Stimulated activated naive B cell treated with anti-CD40 and anti-IgM and Interleukin-4, amounts not matched to agents 10 μg/mL and 1 μg/mL and 100 μg/mL, for 72 hours (primary cell): ENCODE data around the gene AFG3L2.

ENCODE experiments used
- ATAC-seq, 2 donors: fragments of 150-1000 bp; cut with Tn5 transposase; replicated peaks; 2 replicates each; pipeline ENCODE4 v1.10.0; 2021; ENCODE audit warnings: moderate library complexity in 1 of 2
- DNase-seq: peaks from one replicate; pipeline ENCODE4 v3.0.0; 2021
- H3K27ac Mint-ChIP-seq: one replicate; pipeline ENCODE4 v1.8.0; 2022; ENCODE audit warnings: mild to moderate bottlenecking, mixed read lengths
- H3K27me3 Mint-ChIP-seq, 2 donors: one replicate each; pipeline ENCODE4 v1.8.0; 2022; ENCODE audit warnings: mixed read lengths in 2 of 2
- H3K36me3 Mint-ChIP-seq, 2 donors: one replicate each; pipeline ENCODE4 v1.8.0; 2022; ENCODE audit warnings: mixed read lengths in 2 of 2, mild to moderate bottlenecking in 1 of 2
- H3K4me1 Mint-ChIP-seq, 2 donors: one replicate each; pipeline ENCODE4 v1.8.0; 2022; ENCODE audit warnings: mixed read lengths in 2 of 2, mild to moderate bottlenecking in 1 of 2
- H3K4me3 Mint-ChIP-seq, 2 donors: one replicate each; pipeline ENCODE4 v1.8.0; 2022; ENCODE audit warnings: mild to moderate bottlenecking in 2 of 2, mixed read lengths in 2 of 2, moderate library complexity in 1 of 2
- H3K9me3 Mint-ChIP-seq, 2 donors: one replicate each; pipeline ENCODE4 v1.8.0; 2022; ENCODE audit warnings: mixed read lengths in 2 of 2, mild to moderate bottlenecking in 1 of 2

Gene AFG3L2

DNA sequence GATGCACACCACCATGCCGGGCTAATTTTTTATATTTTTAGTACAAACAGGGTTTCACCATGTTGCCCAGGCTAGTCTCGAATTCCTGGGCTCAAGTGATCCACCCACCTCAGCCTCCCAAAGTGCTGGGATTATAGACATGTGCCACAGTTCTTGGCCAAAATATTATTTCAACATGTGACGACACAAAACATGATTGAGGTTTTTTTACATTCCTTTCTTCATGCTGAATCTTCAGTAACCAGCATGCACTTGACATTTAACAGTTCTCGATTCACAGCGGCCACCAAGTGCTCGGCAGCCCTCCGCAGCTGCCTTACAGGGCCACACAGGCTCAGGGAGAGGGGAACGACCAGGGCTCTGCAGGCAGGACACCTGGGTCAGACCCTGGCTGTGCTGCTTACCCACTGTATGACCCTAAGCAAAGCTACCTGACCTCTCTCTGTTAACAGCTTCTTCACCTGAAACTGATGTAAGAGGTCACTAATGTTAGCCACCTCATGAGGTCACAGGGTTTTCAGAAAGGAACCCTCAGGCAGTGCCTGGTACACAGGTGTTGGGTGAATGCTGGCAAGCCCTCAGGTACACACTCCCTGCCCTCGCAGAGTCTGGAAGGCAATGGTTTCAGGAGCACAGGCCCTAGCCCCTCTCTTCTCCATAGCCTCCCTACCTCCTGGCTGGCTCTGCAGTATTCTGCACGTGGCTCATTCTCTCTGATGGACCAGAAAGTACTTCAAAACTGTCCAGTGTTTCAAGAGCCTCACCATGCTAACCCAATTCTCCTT, 43.3 kb downstream of the AFG3L2 start:
- H3K36me3 Mint-ChIP-seq: peaks cover 55 to 67% of the 10 kb centered on the region in 2 donors
- no peaks in the 10 kb centered on the region for H3K27me3 Mint-ChIP-seq
- no peaks in the 10 kb centered on the region for H3K4me1 Mint-ChIP-seq
- H3K27ac Mint-ChIP-seq: peak overlapping the region; percentile 31
- ATAC-seq: no peak
- no peaks in the 10 kb centered on the region for H3K9me3 Mint-ChIP-seq
- DNase-seq: no peak
- no peak overlapping the region for H3K4me3 Mint-ChIP-seq

DNA sequence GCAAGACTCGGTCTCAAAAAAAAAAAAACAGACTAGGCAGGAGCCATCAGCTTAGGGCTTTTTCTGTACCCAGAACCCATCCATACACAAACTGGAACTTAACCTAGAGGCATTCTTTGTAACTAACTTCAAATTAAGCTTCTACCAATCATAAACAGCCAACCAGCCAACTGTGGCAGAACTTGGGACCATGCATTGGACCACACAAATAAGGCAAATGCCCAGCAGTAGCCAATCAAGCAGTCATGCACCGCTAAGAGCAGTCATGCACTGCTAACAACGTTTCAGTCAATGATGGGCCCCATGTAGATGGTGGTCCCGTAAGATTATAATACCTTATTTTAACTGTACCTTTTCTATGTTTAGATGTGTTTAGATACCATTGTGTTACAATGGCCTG, 46.3 kb downstream of the AFG3L2 start:
- peaks cover 64 to 69% of the 10 kb centered on the region in 2 donors for H3K36me3 Mint-ChIP-seq
- no peak overlapping the region for H3K27ac Mint-ChIP-seq
- H3K9me3 Mint-ChIP-seq: no peaks in the 10 kb centered on the region
- no peaks in the 10 kb centered on the region for H3K27me3 Mint-ChIP-seq
- ATAC-seq (no peak), DNase-seq (no peak)
- H3K4me1 Mint-ChIP-seq: peaks cover 4 to 13% of the 10 kb centered on the region in 2 donors
- no peak overlapping the region for H3K4me3 Mint-ChIP-seq

DNA sequence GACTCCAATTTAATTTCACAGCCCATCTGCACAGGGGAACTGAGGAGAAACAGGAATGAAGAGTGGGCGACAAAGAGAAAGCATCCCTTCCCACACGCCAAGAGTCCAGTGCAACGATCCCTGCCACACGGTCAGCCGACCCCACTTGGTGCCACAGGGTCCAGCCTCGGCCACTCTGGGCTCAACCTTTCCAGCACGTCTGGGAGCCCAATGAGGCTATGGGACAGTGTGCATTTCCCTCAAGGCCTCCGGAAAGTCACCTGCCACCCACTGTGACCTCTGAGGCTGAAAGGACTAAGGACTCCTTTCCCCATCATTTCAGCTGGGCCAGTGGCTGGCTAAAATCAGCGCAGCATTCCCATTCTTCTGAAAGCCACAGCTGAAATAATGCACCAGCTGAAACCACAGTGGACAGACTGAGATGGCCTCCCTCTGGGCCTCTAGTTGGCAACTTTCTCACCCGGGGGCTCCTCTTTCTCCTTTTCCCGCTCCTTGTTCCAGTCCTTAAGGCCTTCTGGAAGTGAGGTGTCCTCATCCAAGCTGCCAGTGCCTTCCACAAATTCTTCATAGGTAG, 47.8 kb downstream of the AFG3L2 start:
- Mint-ChIP-seq H3K4me1 (peaks cover 4 to 13% of the 10 kb centered on the region in 2 donors), H3K27me3 (no peaks in the 10 kb centered on the region), H3K4me3 (no peak overlapping the region), H3K9me3 (no peaks in the 10 kb centered on the region), H3K27ac (no peak overlapping the region), H3K36me3 (peaks cover 61 to 66% of the 10 kb centered on the region in 2 donors)
- ATAC-seq (no peak), DNase-seq (no peak)

DNA sequence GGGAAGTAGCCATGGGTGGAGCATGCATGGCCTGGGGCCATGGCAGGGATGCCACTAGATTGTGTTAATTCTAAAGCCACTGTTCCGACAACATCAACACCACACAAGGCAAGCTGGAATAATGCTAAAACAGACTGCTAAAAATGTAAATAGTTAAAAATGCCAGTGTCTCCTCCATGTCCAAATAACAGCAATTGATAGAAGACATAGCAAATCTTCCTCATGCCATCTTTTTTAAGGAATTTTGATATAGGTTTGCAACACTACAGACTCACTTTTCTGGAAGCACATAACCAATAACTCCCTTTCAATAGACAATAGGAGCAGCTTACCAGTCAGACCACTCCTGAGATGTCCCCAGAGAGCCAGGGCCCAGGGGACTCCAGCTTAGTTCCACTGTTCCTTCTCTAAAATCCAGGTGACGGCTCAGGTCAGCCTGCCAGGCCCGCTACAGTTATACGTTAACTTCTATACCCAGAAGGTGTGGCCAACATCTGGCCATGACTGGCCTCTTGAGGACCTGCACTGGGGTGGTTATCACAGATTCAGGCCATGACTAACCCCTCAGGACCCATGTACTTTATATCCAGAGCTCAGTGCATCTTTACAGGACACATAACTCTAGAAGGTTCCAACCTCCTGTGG, 48.7 kb downstream of the AFG3L2 start:
- Mint-ChIP-seq H3K27me3 (no peaks in the 10 kb centered on the region), H3K4me3 (no peak overlapping the region), H3K36me3 (peaks cover 53 to 57% of the 10 kb centered on the region in 2 donors), H3K9me3 (no peaks in the 10 kb centered on the region), H3K27ac (no peak overlapping the region), H3K4me1 (peaks cover 4 to 13% of the 10 kb centered on the region in 2 donors)
- no peak for DNase-seq
- peak in 1 of 2 donors; percentile 23 for ATAC-seq

DNA sequence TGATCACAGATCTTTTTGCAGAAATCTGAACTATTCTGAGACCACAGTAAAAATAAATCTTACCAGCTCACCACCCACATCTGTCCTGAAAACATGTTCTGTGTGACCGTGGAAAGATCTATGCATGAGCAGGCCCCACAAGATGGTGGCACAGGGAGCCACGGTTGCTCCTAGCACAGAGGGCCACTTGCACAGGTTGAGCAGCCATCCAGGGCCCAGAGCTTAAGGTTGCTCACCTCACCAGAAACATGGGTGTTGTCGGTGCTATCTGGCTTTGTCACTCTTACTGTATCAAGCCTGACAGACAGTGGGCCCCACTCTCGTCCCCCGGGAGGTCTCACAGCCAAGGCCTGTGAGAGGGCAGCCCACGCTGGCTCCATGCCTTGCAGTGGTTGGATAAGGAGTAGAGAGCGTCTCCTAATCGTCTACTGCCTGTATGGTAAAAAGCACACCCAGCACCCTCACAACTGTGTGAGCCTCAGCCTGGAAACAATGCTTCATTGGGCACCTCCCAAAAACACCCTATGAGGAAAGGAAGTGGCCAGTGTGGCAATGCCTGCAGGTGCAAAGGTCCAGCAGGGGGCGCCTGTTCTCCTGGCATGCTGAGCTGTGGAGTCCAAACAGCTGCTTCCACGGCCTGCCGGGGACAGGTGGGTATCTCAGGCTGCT, 49.4 kb downstream of the AFG3L2 start:
- no peaks in the 10 kb centered on the region for H3K27me3 Mint-ChIP-seq
- DNase-seq: peak; percentile 39
- H3K36me3 Mint-ChIP-seq: peaks cover 53 to 55% of the 10 kb centered on the region in 2 donors
- H3K4me1 Mint-ChIP-seq: peaks cover 4 to 13% of the 10 kb centered on the region in 2 donors
- no peaks in the 10 kb centered on the region for H3K9me3 Mint-ChIP-seq
- H3K27ac Mint-ChIP-seq: no peak overlapping the region
- no peak overlapping the region for H3K4me3 Mint-ChIP-seq
- peak; percentile 90 to 92 for ATAC-seq

DNA sequence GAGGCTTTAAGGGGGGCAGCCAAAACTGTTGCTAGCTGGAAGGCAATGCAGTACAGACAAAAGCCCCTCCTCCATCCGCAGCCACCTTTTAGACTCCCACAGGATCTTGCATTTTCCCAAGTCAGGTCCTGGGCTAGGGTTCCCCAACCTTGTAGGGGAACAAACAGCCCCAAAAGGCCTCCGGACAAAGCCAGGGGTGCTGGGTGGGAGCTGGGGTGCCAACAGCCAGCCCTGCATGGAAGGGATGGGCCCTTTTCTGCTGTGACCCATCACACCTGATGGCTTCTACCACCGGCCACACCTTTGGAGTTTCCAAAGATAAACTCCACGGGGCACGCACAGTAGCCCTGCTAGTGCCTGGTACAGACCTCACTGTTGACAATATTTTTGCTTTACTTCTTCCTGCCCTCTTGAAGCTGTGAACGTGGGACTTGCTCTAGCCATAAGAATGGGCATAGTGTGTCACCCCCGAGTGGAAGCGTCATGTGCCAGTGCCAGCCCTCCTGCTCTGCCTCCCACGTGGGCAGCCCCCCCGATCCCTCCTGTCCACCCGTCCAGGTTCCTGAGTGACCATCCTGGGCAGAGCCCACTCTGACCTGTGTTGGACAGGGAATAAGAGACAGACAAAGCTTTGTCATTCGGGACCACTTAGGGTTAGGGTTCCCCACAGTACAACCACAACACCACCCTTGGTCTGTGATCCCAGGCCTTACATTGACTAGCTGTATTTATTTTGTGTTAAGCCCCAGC, 50.1 kb downstream of the AFG3L2 start:
- Mint-ChIP-seq H3K36me3 (peaks cover 55 to 56% of the 10 kb centered on the region in 2 donors), H3K4me1 (peaks cover 4 to 15% of the 10 kb centered on the region in 2 donors), H3K27ac (no peak overlapping the region), H3K9me3 (no peaks in the 10 kb centered on the region), H3K4me3 (no peak overlapping the region), H3K27me3 (no peaks in the 10 kb centered on the region)
- ATAC-seq: no peak
- DNase-seq: no peak

DNA sequence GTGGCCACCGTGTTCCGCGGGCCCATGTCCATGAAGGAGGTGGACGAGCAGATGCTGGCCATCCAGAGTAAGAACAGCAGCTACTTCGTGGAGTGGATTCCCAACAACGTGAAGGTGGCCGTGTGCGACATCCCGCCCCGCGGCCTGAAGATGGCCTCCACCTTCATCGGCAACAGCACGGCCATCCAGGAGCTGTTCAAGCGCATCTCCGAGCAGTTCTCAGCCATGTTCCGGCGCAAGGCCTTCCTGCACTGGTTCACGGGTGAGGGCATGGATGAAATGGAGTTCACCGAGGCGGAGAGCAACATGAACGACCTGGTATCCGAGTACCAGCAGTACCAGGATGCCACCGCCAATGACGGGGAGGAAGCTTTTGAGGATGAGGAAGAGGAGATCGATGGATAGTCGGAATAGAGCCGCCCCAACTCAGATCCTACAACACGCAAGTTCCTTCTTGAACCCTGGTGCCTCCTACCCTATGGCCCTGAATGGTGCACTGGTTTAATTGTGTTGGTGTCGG, 51.2 kb downstream of the AFG3L2 start:
- Mint-ChIP-seq H3K4me1 (peaks cover 12 to 26% of the 10 kb centered on the region in 2 donors), H3K36me3 (peaks cover 50 to 56% of the 10 kb centered on the region in 2 donors), H3K9me3 (no peaks in the 10 kb centered on the region), H3K27me3 (no peaks in the 10 kb centered on the region), H3K27ac (no peak overlapping the region), H3K4me3 (no peak overlapping the region)
- DNase-seq (no peak), ATAC-seq (no peak)

DNA sequence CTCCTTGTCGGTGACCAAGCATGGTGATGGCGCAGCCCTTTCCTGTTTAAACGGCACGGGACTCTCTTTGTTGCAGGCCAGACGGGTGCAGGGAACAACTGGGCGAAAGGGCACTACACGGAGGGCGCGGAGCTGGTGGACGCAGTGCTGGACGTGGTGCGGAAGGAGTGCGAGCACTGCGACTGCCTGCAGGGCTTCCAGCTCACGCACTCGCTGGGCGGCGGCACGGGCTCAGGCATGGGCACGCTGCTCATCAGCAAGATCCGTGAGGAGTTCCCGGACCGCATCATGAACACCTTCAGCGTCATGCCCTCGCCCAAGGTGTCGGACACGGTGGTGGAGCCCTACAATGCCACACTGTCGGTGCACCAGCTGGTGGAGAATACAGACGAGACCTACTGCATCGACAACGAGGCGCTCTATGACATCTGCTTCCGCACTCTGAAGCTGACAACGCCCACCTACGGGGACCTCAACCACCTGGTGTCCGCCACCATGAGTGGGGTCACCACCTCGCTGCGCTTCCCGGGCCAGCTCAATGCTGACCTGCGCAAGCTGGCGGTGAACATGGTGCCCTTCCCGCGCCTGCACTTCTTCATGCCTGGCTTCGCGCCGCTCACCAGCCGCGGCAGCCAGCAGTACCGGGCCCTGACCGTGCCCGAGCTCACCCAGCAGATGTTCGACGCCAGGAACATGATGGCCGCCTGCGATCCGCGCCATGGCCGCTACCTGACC, 51.9 kb downstream of the AFG3L2 start:
- peaks cover 50 to 56% of the 10 kb centered on the region in 2 donors for H3K36me3 Mint-ChIP-seq
- DNase-seq (no peak), ATAC-seq (no peak)
- peak overlapping the region; percentile 59 for H3K27ac Mint-ChIP-seq
- peaks cover 12 to 30% of the 10 kb centered on the region in 2 donors for H3K4me1 Mint-ChIP-seq
- no peak overlapping the region for H3K4me3 Mint-ChIP-seq
- H3K27me3 Mint-ChIP-seq: no peaks in the 10 kb centered on the region
- H3K9me3 Mint-ChIP-seq: no peaks in the 10 kb centered on the region

DNA sequence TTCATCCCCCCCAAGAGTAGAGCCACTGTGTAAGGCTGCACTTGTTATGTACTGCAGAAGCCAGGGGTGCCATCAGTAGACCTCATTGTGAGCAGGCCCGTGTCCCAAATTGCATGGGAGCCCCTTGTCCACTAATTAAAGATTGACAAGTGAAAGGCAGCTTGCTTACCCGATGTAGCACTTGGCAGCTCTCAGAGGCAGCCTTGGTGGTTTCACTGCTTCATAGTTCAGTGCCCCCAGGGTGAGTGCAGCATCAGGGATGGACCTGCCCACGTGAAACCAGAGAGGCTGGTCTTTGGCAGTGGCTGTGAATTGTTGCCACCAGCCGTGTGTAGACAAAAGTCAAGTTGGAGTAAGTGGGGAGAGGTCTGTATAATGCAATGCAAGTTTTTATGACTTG, 55.7 kb downstream of the AFG3L2 start:
- Mint-ChIP-seq H3K27me3 (no peaks in the 10 kb centered on the region), H3K4me1 (peaks cover 21 to 40% of the 10 kb centered on the region in 2 donors), H3K4me3 (no peak overlapping the region), H3K9me3 (no peaks in the 10 kb centered on the region), H3K27ac (no peak overlapping the region), H3K36me3 (peaks cover 23 to 38% of the 10 kb centered on the region in 2 donors)
- ATAC-seq (peak; percentile 86 to 87), DNase-seq (no peak)

DNA sequence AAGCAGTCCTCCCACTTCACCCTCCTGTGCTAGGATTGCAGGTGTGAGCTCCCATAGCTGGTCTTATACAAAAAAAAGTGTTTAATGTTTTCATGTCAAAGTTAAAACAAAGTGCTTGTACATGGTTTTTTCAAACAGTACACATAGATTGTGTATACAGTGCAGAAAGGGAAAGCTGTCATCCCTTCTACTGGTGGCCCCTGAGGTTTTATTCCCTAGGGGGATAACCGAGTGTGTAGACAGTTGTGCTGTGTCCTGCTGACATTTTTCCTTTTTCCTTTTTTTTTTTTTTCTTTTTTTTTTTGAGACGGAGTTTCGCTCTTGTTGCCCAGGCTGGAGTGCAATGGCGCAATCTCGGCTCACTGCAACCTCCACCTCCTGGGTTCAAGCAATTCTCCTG, 58.2 kb downstream of the AFG3L2 start:
- DNase-seq: no peak
- H3K9me3 Mint-ChIP-seq: no peaks in the 10 kb centered on the region
- H3K36me3 Mint-ChIP-seq: peaks cover 12 to 26% of the 10 kb centered on the region in 2 donors
- H3K27ac Mint-ChIP-seq: no peak overlapping the region
- ATAC-seq: no peak
- H3K27me3 Mint-ChIP-seq: no peaks in the 10 kb centered on the region
- H3K4me1 Mint-ChIP-seq: peaks cover 33 to 58% of the 10 kb centered on the region in 2 donors
- H3K4me3 Mint-ChIP-seq: no peak overlapping the region

DNA sequence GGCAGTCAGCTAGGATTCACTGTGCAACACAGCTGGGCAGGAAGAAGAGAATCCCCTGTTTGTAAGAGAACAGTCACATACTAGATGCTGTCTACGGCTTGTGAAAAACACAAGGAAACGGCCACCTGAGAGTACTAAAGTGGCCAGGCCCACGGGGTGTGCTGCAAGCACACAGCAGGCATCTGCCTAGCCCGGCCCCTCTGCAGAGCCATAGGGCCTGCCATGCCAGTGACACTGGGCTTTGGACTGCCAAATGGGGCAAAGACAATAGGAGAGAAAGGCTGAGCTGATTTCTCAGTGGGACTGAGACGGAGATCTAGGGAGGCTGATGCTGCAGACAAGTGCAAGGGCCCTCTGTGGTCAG, 58.7 kb downstream of the AFG3L2 start:
- Mint-ChIP-seq H3K36me3 (peaks cover 12 to 26% of the 10 kb centered on the region in 2 donors), H3K9me3 (no peaks in the 10 kb centered on the region), H3K27me3 (no peaks in the 10 kb centered on the region), H3K27ac (peak overlapping the region; percentile 80), H3K4me3 (no peak overlapping the region), H3K4me1 (peaks cover 36 to 64% of the 10 kb centered on the region in 2 donors)
- DNase-seq (no peak), ATAC-seq (peak; percentile 10 to 11)

DNA sequence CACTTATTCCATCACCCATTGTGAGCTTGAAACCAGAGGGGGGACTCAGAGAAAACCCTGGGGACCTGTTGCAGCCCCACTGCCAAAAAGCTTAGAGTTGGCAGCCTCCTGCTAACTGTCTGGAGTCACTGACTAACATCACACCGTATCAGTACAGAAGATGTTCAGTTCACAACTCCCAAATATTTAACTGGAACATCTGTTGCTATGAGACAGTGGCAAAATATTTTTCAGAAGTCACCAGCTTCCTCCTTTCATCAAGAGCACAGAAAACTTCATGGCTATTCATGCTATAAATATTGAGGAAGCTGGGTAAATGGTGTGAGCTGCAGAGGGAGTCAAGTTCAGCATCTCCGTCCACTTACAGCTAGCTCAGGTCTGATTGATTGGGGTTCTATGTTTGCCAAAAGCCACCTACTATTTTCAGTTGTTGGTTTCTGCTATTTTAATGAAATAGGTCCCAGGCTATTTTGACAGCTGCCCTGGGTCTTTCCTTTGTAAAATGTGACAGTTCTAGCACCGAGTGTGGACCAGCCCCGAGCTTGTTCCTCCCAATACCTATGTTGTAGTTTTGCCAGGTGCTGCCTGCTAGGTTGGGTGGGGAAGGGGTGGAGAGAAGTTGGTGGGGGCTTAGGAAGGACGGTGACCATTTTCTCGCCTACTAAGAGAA, 59.2 kb downstream of the AFG3L2 start:
- Mint-ChIP-seq H3K27ac (peak overlapping the region; percentile 81), H3K4me1 (peaks cover 36 to 67% of the 10 kb centered on the region in 2 donors), H3K9me3 (no peaks in the 10 kb centered on the region), H3K36me3 (peaks cover 10 to 29% of the 10 kb centered on the region in 2 donors), H3K4me3 (no peak overlapping the region), H3K27me3 (no peaks in the 10 kb centered on the region)
- no peak for DNase-seq
- peak; percentile 44 to 61 for ATAC-seq

DNA sequence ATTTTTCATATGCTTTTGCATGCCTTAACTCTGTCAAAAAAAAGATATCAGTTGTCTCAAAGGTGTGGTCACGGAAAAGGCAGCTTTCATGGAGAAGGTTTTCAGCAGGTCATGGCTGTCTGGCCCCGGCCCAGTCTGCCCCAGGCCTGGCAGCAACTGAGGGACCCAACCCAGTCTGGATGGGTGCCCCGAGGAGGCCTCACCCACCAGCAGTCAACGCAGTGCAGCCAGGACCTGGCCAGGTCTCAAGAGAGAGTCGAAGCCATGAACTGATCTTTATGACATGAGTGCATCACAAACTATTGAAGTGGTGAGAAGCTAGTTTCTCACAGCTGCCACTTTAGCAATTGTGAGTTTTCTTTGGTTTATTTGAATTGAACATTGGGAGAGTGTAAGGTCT, 61.1 kb downstream of the AFG3L2 start:
- ATAC-seq (peak; percentile 20 to 21), DNase-seq (no peak)
- no peaks in the 10 kb centered on the region for H3K9me3 Mint-ChIP-seq
- H3K27me3 Mint-ChIP-seq: no peaks in the 10 kb centered on the region
- H3K27ac Mint-ChIP-seq: peak overlapping the region; percentile 69
- H3K36me3 Mint-ChIP-seq: peaks cover 17 to 31% of the 10 kb centered on the region in 2 donors
- peaks cover 30 to 55% of the 10 kb centered on the region in 2 donors for H3K4me1 Mint-ChIP-seq
- peak overlapping the region; percentile 15 to 23 for H3K4me3 Mint-ChIP-seq
